ENCODE data around the gene RGS5.

Gene RGS5

DNA sequence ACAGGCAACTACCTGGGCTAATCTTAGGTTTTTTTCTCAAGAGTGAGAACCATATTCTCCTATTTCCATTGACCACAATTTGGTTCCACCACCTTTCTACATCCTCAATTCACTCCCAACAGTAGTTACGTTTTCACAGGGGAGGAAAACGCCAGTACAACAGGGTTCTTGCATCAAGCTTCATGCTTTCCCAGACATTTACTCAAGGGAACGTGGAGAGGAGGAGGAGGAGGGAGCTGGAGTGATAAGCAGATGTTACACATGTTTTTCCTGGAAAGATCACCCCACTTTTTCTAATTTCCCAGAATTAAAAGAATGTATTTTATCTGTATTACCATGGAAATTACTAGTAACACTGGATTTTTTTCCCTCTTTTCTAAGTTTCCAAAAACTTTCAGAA lies 58.3 kb downstream of the RGS5 start:
- DNase-seq (ENCODE audit: low read depth): no peak

DNA sequence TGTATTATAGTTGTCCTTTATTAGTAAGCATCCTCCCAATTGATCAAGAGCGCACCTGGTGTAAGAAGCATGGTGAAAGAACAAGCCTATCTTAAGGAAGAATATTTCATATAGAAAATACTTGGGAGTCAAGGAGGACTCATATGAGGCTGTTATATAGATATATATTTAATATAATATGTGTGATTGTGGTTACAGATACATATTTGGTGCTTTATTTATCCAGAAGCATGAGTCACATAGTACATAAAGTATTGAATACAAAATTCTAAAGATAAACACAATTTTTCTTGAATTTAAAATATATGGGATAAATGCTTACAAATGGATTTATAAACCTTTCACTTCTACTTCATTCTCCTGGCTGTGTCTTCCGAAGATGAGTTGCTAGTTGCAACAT lies 60.6 kb downstream of the RGS5 start:
- DNase-seq (ENCODE audit: low read depth): no peak

DNA sequence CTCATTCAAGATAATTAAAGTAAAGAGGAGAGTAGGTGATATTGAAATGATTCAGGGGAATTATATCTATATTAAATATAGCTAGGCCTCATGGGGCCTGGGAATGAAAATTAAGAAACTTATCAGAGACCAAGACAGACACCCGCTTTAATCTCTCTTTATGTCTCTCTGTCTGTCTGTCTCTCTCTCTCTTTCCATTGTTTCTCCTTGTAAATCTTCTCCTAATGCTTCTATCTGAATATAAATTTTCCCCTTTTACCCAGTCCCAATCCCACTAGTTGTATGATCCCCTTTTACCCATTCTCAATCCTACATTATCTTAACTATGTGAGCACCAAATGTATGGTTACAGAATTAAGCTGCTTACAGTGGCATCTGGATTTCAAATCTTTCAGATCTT lies 61.2 kb downstream of the RGS5 start:
- no peak for DNase-seq (ENCODE audit: low read depth)

DNA sequence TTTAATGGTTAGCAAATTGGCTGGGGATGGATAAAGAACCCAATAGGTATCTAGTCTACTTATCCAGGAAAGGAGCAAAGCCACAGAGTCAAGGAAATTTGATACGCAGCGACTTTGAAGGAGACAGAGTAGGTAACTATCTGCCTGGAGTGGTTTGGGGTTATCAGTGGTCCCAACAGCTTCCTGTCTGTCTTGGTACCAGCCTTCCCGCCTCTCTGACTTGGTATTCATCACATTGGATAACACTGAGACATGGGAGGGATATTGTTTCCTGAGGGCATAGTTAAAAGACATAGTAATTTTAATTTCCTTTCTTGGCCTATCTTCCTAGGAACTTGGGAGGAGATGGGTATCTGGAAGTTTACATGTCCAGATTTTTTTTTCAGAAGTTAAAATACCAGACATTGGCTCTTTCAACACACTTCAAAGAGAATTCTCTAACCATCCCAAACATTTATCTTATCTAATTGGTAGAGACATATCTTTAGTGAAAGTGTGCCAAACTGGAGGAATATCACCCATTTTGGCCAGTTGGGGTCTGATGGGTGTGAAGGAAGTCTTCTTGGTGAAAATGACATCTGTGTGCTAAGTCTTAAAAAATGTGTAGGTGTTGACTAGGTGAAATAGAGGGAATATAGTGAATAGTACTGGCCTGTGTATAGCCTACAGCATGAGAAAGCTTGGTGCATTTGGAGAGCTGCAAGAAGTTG lies 65.0 kb downstream of the RGS5 start:
- no peak for DNase-seq (ENCODE audit: low read depth)

DNA sequence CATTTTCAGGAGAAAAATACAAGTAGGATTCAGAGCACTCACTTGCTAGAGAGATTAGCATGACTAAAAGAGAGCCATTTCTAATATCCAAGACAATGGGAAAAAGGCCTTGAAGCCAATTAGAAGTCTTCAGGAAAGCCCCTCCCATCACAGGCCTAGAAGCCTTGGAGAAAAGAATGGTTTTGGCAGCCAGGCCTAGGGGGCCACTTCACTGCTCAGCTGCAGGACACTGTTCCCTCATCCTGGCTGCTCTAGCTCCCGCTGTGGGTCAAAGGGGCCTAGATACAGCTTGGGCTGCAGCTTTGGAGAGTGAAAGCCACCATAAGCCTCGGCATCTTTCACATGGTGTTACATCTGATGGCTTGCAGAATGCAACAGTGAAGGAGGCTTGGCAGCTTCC lies 70.7 kb downstream of the RGS5 start:
- no peak for DNase-seq (ENCODE audit: low read depth)

DNA sequence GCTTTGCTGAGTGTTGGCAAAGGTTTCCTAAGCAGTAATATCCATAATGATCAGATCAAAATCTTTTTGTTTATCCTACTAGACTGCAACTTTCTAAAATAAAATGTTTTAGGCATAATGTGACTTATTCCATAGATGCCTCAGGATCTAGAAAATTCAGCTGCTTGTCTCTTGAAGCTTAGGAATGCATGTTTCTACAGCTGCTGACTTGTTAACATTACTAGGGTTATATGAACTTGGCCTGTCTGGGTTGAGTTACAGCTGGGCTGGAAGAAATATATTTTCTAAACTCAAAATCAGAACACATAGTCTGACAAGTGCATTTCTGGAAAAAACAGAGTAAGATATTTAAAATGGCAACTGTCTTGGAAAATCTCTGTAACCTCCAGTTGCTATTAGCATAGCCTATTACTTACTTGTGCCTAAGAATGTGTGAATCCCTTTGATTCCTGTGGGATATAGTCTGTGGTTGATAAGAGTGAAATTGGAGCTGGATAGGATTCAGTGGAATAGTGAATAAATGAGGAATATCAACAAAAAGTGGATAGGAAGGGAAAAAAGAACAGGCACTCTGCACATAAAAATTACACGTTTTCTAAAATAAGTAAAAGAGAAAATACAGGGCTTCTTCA lies 72.4 kb downstream of the RGS5 start:
- no peak for DNase-seq (ENCODE audit: low read depth)

DNA sequence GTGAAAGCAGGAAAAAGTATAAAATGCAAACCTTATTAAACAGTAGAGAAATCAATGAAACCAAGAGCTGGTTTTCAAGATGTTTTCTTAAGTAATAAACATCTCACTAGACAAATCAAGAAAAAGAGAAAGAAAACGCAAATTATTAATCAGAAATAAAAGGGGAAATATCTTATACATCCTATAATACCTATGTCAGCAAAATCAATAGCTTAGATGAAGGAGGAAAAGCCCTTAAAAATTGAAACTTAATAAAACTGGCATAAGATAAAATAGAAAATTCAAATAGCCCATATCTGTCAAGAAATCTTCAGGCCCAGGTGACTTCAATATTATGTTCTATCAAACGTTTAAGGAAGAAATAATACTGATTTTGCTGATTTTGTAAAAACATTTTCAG lies 74.4 kb downstream of the RGS5 start:
- DNase-seq (ENCODE audit: low read depth): no peak

DNA sequence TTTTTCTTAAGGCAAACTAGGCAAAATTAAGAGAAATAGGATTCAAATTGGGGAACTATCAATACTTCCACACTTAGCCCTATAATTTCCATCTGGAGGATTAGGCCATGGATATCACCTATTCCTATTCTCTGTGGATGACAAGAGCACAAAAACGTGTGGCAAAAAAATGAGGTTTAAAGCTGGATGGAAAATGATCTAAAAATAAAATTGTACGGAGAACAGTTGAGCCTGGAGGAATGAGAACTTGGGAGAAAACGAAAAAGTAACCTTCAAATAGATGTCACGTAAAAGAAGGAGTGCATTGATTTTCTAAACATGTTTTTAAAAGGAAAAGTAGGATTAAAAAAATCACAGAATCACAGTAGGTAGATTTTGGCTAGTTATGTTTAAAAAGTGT lies 77.9 kb downstream of the RGS5 start:
- DNase-seq (ENCODE audit: low read depth): no peak

DNA sequence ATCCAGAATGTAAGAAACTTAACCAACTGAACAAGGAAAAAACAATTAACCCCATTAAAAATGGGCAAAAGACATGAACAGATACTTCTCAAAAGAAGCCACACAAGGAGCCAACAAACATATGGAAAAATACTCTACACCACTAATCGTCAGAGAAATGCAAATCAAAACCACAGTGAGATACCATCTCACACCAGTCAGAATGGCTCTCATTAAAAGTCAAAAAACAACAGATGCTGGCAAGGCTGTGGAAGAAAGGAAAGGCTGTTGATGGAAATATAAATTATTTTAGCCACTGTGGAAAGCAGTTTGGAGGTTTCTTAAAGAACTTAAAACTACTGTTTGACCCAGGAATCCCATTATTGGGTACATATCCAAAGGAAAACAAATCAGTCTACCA lies 82.3 kb downstream of the RGS5 start:
- no peak for DNase-seq (ENCODE audit: low read depth)

DNA sequence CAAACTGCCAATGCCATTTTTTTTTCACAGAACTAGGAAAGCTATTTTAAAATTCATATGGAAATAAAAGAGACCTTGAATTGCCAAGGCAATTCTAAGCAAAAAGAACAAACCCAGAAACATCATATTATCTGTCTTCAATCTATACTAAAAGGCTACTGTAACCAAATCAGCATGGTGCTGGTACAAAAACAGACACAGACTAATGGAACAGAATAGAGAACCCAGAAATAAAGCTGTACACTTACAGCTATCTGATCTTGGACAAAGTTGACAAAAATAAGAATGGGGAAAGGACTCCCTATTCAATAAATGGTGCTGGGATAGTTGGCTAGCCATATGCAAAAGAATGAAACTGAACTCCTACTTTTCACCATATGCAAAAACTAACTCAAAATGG lies 83.0 kb downstream of the RGS5 start:
- DNase-seq (ENCODE audit: low read depth): no peak

DNA sequence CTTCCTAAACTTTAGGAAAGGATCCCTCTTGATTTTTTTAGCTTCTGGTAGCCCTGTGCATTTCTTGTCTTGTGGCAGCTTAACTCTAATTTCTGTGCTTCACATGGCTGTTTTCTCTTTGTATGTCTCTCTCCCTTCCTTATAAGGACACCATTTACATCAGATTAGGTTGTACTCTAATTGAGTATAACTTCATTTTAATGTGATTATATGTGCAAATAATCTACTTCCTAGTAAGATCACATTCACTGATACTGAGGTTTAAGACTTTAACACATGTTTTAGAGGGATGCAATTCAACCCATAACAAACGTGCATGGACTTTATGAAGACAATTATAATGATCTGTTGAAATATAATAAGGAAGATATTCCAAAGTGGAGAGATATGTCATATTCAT lies 86.8 kb downstream of the RGS5 start:
- DNase-seq (ENCODE audit: low read depth): no peak

DNA sequence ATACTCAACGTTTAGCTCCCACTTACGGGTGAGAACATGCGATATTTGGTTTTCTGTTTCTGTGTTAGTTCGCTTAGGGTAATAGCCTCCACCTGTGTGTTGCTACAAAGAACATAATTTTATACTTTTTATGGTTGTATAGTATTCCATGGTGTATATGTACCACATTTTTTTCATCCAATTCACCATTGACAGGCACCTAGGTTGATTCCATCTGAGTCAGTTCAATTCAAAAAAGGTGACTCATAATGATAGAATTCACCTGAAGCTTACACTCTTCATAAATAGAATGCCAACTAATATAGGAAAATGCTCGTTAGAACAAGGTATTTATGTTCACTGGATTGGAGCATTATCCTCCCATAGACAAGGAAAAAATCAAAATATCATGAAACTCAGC lies 95.1 kb downstream of the RGS5 start:
- no peak for DNase-seq (ENCODE audit: low read depth)

DNA sequence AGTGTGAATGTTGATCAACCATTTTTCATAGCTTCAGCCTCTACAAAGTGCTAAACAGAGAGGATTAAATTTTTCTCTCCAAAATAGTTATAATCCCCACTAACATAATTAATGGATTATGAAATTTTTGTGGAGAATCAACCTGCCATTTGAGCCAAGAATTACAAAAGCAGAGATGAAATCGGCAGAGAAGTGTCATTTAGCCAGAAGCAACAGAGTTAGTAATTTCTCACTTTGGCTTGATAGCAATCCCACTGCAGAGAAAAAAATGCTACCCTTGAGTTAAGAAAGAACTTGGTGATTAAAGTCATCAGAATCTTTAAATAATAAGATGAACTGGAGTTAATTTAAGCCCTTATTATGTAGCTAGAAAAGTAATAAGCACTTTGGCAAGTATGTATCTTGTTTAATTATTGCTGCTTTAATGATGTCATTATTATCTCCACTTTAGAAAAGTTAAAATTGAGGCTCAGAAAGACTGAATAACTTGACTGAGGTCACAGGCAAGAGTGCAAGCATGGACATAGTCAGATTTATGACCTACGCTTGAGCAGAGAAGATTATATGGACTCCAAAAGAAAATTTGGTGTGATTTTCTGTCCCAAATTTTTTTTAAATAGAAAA lies 96.2 kb downstream of the RGS5 start:
- DNase-seq (ENCODE audit: low read depth): no peak

DNA sequence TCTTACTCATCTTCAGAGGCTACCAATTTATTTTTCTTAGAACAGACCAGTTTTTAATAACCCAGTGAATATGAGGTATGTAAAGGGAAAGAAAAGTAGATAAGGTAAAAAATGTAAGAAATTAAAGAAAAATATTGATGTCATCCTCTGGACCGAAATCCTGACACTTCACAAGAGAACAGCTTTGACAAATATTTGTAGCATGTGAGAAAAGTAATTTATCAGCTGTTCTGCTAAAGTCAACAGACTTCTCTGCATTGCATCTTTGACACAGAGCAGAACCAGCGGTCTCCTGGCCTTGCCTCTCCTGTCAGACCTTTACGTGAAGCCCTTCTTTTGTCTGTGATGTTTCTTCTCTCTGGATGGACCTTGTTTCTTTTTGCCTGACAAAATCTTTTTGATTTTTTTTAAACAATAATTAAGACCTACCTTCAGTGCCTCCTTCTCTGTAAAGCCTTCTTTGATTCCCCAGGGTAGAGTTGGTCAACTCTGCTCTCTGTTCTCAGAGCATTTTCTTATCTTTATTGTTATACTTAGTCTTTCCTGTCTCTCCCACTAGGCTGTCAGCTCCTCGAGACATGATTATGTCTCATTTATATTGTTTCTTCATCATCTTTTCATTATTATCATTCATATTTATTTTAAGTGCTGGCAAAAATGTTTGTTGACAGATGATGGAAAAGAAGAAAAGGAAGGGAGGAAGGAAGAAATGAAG lies 98.2 kb downstream of the RGS5 start:
- DNase-seq (ENCODE audit: low read depth): no peak

DNA sequence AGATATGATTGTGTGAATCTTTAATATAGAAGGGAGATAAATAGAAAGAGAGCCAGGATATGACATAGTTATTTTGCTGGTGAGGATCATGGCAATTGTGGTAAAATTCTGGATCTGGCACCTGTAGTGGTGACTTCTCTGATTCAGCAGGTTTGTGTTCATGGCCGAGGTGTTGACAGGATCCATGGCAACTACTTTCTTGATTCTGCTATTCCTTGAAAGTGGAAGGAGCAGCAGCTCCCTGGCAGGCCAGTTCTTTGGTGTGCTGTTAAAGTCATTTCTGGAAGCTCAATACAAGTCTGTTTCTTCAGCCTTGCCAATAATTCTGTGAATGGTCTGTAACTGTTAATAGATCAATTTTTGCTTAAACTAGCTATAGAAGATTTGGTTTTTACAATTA lies 100.1 kb downstream of the RGS5 start:
- no peak for DNase-seq (ENCODE audit: low read depth)

DNA sequence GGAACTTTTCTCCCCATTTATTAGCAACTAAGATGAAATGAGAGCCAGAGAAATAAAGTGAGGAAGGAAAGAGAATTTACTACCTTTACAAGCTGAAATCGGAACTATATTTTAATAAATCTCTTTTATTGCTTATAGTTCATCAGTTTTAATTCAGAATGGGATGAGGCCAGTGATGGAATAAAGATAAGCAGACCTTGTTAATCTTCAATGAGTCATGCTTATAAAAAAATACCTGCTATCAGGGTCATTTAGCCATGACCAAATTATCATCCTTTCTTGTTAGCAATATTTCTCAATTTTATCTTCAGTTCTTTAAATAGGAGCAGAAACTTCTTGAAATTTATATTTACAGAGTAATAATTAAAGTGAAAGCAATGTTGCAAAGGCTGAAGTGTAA lies 107.5 kb downstream of the RGS5 start:
- no peak for DNase-seq (ENCODE audit: low read depth)

DNA sequence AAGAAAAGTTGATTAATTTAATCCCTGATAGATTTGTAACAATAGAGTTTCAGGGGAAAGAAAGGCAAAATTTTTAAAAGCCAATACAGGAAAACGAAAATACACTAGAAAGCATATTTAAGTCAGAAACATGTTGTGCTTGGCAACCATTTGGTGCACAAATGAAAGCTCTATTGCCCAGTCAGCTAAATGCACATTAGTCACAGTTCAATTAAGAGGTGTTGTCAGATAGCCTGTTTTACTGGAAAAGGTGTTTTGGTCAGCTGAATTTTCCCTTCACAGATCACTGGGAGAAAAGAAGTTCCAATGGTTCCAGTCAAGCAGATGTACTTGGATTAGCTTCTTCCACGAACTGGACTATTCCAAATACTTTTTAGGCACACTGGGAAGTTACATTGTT lies 108.1 kb downstream of the RGS5 start:
- DNase-seq (ENCODE audit: low read depth): no peak

DNA sequence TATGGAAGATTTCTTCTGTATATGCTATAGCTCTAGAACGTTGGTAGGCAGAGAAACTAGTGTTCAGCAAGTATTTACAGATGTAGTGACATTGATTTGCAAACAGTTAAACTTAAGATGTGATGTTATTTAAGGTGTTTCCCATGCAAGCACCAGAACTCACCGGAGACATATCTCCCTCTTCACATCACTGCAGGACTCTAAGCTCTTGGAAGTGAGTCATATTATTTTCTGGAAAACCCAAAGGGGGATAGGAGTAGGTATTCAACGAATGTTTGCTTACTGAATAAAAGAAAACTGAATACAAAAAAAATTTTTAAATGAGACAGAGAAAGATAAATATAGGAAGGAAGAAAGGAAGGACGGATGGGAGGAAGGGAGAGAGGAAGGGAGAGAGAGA lies 108.5 kb downstream of the RGS5 start:
- DNase-seq (ENCODE audit: low read depth): no peak

DNA sequence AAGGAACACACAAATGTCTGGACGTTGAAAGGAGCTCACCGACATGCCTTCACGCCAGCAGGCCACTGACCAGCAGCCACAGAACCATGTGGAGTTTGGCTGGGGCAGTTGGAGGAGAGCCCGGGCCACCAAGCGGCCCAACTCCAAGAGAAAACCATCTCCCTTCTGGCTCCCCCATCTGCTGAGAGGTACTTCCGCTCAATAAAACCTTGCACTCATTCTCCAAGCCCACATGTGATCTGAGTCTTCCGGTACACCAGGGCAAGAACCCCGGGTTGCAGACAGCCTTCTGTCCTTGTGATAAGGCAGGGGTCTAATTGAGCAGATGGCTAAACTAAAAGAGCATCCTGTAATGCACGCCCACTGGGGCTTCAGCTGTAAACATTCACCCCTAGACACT lies 109.1 kb downstream of the RGS5 start:
- DNase-seq (ENCODE audit: low read depth): no peak

DNA sequence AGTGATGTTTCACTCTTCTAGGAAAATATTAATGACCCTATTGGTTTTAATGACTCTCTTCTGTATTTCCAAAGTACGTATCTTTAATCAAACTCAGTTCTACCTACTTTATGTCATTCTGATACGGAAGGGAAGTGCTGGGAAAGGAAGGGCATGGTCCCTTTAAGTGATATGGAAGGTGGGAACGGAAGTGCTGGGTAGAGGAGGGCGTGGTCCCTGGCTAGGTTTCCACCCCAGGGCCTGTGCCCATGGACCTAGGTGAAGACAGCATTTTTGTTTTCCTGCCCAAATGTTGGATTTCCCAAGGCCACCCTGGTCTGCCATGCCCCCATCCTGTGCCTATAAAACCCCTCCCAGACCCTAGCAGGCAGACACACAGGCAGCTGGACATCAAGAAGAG lies 109.5 kb downstream of the RGS5 start:
- DNase-seq (ENCODE audit: low read depth): no peak
